HG03342 (cell line): Measurements from ENCODE around the gene FAM117B.
"Not testable (repeated sequence)": the region's sequence is repeated elsewhere in the genome, so short reads cannot be mapped to it uniquely, and the experiment has no call there.

Experiments
- ATAC-seq: cut with Tn5 transposase; IDR thresholded peaks from one replicate; pipeline ENCODE4 v1.9.1; 2021; ENCODE audit warnings: mild to moderate bottlenecking, moderate library complexity; ENCODE audit not compliant: unreplicated experiment

The FAM117B gene

GRCh38 chr2:202636213-202636513 is 1.4 kb downstream of the FAM117B start:
- no peak for ATAC-seq

GRCh38 chr2:202638721-202639120 is 4.0 kb downstream of the FAM117B start:
- ATAC-seq = no peak

GRCh38 chr2:202639231-202639630 is 4.5 kb downstream of the FAM117B start:
- no peak for ATAC-seq

DNA sequence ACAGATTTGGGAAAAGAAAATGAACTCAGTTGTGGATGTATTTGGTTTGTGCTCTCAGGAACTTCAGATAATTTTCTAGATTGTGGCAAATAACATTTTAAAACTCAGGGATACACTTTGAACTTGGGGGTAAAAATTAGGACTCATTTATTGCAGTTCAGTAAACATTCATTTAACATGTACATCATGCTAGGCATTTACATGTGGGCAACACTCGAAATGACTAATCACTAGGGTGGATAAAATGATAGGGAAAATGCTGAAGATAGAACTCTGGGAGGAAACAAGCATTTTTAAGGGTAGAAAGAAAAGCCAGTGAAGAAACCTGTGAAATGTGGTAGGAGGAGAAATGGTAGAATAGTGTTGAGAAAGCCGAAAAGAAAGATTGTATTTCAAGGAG is 7.8 kb downstream of the FAM117B start:
- ATAC-seq = no peak

DNA sequence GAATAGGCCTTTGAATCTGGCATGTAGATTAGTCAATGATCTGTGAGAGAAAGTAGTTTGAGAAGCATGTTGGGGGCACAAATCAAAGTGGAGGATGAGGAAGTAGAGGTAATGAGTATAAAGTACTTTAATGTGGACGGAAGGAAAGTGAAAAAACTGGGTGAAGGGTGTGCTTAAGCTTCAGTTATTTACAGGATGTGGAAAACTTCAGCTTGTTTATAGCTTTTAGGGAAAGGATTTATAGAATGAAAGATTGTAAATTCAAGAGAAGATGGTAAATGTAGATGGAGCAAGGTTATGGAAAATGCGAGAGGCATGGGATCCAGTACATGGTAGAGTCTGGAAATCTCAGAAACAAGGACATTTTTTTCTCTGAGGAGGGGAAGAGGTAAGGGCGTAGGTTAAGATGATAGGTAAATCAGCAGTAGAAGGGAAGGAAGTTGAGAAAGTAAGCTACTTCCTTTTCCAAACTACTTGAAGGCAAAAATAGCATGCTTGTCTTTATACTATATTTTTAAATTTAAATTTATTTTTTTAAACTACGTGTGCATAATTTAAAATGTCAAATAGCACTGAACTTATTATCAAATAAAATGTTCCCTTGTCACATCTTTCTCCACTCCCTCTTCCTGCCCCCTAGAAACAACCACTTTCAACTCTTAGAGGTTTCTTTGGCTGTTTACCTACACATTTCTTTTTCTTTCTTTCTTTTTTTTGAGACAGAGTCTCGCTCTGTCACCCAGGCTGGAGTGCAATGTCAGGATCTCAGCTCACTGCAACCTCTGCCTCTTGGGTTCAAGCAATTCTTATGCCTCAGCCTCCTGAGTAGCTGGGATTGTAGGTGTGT is 8.5 kb downstream of the FAM117B start:
- no peak for ATAC-seq

- no peak for ATAC-seq
Observed at GRCh38 chr2:202652119-202652518, 17.4 kb downstream of the FAM117B start.

DNA sequence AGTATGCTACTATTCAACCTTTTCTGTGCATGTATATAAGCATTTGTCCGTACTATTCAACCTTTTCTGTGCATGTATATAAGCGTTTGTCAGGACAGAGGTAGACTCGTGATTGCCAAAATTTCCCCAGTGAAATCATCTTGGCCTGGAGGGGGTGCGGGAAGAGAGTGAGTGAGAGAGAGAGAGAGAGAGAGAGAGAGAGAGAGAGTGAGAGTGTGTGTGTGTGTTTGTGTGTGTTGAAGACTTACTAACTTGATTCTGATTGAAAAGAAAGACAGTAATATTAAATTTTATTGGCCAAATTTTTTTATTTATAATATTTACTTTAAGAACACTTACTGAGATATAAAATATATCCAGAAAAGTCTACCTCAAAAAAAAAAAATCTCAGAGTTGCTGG is 19.1 kb downstream of the FAM117B start:
- ATAC-seq = no peak

GRCh38 chr2:202657876-202658275 is 23.1 kb downstream of the FAM117B start:
- no peak for ATAC-seq

- no peak for ATAC-seq
Observed at GRCh38 chr2:202660796-202661195, 26.0 kb downstream of the FAM117B start.

- ATAC-seq = no peak
Observed at GRCh38 chr2:202669841-202670240, 35.1 kb downstream of the FAM117B start.

GRCh38 chr2:202671317-202672035 is 36.7 kb downstream of the FAM117B start:
- no peak for ATAC-seq

GRCh38 chr2:202675097-202675496 is 40.3 kb downstream of the FAM117B start:
- not testable (repeated sequence) for ATAC-seq

GRCh38 chr2:202679980-202680379 is 45.2 kb downstream of the FAM117B start:
- ATAC-seq = no peak

DNA sequence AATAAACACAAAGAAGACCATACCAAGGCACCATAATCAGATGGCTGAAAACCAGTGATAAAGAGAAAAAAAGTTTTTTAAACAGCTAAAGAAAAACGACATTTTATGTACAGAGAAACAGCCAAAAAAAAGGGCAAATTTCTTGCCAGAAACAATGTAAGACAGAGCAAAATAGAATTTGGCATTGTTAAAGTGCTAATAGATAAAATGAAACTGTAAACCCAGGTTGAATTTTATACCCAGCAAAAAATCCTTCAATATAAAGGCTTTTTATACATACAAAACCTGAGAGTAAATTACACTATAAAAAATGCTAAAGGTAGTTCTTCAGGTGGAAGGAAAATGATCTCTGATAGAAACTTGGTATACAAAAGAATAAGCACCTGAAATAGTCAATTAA is 45.7 kb downstream of the FAM117B start:
- no peak for ATAC-seq

DNA sequence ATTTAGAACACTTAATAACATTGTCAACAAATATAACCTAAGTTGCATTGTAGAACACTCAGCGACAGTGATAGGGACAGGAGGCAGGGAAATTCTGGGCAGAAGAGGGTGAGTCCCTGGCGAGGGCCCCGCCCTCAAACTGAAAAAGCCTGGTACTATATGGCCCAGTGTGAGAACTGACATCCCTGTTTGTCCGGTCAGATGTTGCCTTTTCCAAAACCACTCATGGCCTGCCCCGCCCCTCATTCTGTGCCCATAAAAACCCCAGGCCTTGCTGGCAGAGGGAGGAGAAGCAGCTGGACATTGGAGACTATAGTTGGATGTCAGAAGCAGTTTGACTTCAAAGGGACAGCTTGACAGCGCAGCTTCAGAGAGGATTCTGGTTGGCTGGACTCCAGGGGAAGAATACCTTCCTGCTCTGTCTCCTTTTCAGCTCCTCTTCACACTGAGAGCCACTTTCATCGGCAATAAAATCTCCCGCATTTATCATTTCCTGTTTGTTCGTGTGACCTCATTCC is 47.0 kb downstream of the FAM117B start:
- no peak for ATAC-seq

GRCh38 chr2:202682274-202682673 is 47.5 kb downstream of the FAM117B start:
- no peak for ATAC-seq

DNA sequence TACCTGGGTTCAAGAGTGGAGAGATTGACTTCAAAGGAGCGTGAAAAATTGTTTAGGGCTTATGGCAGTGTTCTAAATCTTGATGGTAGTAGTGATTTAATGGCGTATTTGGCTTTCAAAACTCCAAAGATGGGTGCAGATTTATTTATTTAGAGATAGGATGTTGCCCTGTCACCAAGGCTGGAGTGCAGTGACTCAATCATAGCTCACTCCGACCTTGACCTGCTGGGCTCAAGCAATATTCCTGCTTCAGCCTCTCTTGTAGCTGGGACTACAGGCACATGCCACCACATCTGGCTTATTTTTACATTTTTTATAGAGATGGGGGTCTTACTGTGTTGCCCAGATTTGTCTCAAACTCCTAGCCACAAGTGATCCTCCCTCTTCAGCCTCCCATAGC is 52.5 kb downstream of the FAM117B start:
- ATAC-seq = no peak

DNA sequence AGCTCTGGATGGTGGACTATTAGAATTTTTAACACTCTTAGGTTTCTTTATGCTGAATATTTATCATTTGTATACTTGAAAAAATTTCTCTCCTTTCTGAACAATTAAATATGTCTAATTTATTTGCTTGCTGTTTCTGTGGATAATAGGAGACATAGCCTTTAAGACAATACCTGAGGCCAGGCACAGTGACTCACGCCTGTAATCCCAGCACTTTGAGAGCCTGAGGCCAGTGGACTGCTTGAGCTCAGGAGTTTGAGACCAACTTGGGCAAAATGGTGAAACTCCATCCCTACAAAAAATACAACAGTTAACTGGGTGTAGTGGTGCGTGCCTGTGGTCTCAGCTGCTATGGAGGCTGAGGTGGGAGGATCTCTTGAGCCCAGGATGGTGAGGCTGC is 54.7 kb downstream of the FAM117B start:
- ATAC-seq = no peak

DNA sequence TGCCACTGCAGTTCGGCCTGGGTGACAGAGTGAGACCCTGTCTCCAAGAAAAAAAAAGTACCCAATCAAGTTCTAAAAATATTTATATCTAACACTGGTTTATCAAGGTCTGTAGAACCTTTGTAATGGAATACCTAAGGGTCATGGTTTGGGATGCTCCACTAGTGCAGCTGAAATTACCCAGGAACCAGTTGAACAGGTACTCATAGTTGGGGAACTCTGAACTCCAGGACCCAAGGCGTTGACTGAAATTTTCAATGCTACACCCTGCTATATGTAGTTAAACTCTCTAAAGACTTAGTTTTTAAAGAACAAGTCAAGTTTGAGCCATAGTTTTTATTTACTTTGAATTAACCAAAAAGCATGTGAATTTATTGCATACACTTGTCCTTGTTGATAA is 55.1 kb downstream of the FAM117B start:
- no peak for ATAC-seq

DNA sequence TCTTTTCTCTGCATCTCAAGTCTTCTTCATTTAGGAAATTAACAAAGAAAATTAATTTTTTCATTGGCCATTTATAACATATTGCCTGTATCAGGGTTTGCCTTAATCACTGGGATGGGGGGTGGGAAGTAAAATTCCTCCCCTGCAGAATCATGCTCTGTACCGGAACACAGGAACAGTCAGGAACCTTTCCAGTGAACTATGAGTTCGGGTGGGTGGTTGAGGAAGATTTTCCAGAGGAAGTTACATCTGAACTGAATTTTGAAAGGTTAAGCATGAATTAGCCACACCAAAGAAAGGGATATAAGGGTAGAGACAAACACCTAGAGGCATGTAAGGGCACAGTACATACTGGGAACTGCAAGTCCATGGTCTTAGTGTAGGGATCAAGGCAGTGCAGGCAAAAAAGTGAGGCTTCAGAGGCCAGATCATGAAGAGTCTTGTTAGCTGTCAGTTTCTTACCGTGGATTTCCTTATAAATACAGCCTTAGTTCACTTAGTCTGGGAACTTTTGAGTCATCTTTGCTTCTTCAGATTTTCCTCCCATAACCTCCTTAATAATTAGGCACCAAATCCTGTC is 55.6 kb downstream of the FAM117B start:
- ATAC-seq = no peak

DNA sequence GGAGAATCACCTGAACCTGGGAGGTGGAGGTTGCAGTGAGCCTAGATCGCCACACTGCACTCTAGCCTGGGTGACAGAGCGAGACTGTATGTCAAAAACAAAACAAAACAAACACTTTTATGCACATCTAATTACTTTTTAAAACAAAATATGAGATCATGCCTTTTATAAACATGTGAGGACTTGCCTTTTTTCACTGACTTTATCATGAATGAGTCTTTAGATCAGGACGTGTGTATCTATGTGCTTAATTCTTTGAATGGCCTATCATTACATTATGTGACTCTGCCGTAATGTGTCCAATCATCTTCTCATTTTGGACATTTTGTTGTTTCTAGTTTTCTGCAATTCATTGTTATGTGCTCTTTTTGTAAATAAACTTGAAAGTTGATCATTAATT is 58.7 kb downstream of the FAM117B start:
- ATAC-seq = no peak

GRCh38 chr2:202695166-202695565 is 60.4 kb downstream of the FAM117B start:
- no peak for ATAC-seq
